DMS53 treated with DMSO at 0.1 percent for 48 hours (cell line): ENCODE measurements around the gene PVALB.

Experiments
- DNase-seq: peaks from one replicate; lab custom pipeline; 2025; ENCODE audit not compliant: unreplicated experiment; lab: John Stamatoyannopoulos, UW

Gene PVALB

GRCh38 chr22:36815558-36816338, 1.1 kb downstream of the PVALB start:
- DNase-seq, result no peak

- DNase-seq, result no peak
Observed at GRCh38 chr22:36814801-36815200, 2.0 kb downstream of the PVALB start.

- no peak for DNase-seq
Observed at GRCh38 chr22:36811094-36811800, 5.6 kb downstream of the PVALB start.

- DNase-seq, result no peak
Observed at GRCh38 chr22:36809351-36809750, 7.5 kb downstream of the PVALB start.

- DNase-seq, result no peak
Observed at GRCh38 chr22:36808721-36809344, 8.0 kb downstream of the PVALB start.

- no peak for DNase-seq
Observed at GRCh38 chr22:36807627-36808026, 9.2 kb downstream of the PVALB start.

- no peak for DNase-seq
Observed at GRCh38 chr22:36806835-36807234, 10.0 kb downstream of the PVALB start.

GRCh38 chr22:36803358-36803757, 13.5 kb downstream of the PVALB start:
- DNase-seq, result no peak

GRCh38 chr22:36798674-36799066, 18.2 kb downstream of the PVALB start:
- no peak for DNase-seq

GRCh38 chr22:36797911-36798673, 18.7 kb downstream of the PVALB start:
- no peak for DNase-seq

GRCh38 chr22:36797374-36797773, 19.5 kb downstream of the PVALB start:
- no peak for DNase-seq

- no peak for DNase-seq
Observed at GRCh38 chr22:36796552-36797175, 20.2 kb downstream of the PVALB start.

- DNase-seq, result no peak
Observed at GRCh38 chr22:36795633-36796032, 21.2 kb downstream of the PVALB start.

- no peak for DNase-seq
Observed at GRCh38 chr22:36790648-36791047, 26.2 kb downstream of the PVALB start.

- no peak for DNase-seq
Observed at GRCh38 chr22:36787204-36787988, 29.4 kb downstream of the PVALB start.

GRCh38 chr22:36783743-36784142, 33.1 kb downstream of the PVALB start:
- no peak for DNase-seq

- DNase-seq, result no peak
Observed at GRCh38 chr22:36781656-36782627, 34.9 kb downstream of the PVALB start.

GRCh38 chr22:36778020-36778419, 38.8 kb downstream of the PVALB start:
- DNase-seq, result no peak

GRCh38 chr22:36776722-36777121, 40.1 kb downstream of the PVALB start:
- DNase-seq, result no peak
